ENCODE measurements around the gene TXNDC16. TPM values are rescaled to one million over a fixed set of nuclear protein-coding genes. Genes with fewer than 3 reads are reported as not detected.

TXNDC16 gene
- total RNA-seq, 1 donor from 2014 or later = 8.2 TPM

DNA sequence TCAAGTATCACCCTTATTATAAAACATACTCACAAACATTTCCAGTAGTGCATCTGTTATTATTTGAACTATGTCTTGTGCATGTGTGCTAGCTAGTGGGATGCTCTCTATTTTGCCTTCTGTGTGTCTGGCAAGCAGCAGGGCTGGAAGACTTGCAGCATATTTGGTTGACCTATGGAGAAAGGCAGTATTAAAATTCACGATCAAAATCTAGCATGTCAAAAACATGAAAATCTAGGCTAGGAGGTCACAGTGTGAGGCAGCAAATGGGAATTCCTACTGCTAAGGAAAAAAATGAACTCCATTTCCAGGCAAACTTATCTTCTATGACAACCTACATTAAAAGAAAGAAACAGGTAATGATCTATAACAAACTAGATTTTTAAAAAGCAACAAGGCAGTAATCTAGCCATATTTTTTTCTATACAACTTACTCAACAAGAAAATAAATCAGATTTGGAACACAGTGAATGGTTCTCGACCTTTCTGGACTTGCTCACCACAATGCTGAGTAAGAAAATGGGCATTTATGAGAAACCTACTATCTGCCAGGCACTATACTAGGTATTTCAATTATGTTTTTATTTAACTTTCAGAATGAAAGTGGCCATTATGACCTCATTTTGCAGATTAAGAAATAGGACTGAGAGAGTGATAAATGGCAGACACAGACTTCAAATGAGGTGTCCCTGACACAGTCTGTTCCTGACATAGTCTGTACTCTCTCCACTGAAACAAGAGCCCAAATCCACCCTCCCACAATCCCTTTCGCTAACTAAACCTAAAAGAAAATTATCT lies 96.8 kb downstream of the TXNDC16 start:
- Histone ChIP-seq H3K4me3 (no peak overlapping the region), H3K9me3 (no peaks in the 10 kb centered on the region), H3K27ac (no peak overlapping the region), H3K4me1 (no peaks in the 10 kb centered on the region), H3K27me3 (ENCODE audit: low read depth) (no peaks in the 10 kb centered on the region), H3K36me3 (no peaks in the 10 kb centered on the region)
- DNase-seq = no peak
- intact Hi-C loops (cut with DNase I) = no loop called here
- TF ChIP-seq, protein P1, sequence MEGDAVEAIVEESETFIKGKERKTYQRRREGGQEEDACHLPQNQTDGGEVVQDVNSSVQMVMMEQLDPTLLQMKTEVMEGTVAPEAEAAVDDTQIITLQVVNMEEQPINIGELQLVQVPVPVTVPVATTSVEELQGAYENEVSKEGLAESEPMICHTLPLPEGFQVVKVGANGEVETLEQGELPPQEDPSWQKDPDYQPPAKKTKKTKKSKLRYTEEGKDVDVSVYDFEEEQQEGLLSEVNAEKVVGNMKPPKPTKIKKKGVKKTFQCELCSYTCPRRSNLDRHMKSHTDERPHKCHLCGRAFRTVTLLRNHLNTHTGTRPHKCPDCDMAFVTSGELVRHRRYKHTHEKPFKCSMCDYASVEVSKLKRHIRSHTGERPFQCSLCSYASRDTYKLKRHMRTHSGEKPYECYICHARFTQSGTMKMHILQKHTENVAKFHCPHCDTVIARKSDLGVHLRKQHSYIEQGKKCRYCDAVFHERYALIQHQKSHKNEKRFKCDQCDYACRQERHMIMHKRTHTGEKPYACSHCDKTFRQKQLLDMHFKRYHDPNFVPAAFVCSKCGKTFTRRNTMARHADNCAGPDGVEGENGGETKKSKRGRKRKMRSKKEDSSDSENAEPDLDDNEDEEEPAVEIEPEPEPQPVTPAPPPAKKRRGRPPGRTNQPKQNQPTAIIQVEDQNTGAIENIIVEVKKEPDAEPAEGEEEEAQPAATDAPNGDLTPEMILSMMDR (IDR thresholded peaks at IDR 0.05) = no peak
- ATAC-seq = peak in 1 of 2 donors; percentile 24

DNA sequence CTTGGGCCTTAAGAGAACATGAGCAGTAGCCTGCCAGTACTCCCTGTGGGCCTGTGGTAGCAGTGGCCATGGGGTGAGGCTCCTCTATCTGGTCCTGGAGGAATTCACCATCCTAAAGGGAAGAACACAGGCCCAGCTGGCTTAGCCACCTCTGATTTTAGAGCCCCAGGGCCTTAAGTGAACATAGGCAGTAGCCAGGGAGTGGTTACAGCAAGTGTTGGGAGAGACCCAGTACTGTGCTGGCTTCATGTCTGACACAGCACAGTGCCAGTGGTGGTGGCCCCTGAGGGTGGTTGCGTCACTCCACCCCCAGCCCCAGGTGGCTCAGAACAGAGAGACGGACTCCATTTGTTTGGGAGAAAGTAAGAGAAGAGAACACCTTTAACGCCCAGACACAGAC lies 105.1 kb downstream of the TXNDC16 start:
- Histone ChIP-seq H3K9me3 (no peaks in the 10 kb centered on the region), H3K27me3 (ENCODE audit: low read depth) (no peaks in the 10 kb centered on the region), H3K27ac (no peak overlapping the region), H3K36me3 (no peaks in the 10 kb centered on the region), H3K4me1 (no peaks in the 10 kb centered on the region), H3K4me3 (no peak overlapping the region)
- DNase-seq = no peak
- TF ChIP-seq, protein P1 (IDR thresholded peaks at IDR 0.05) = no peak
- ATAC-seq = no peak
- intact Hi-C loops (cut with DNase I) = no loop called here

DNA sequence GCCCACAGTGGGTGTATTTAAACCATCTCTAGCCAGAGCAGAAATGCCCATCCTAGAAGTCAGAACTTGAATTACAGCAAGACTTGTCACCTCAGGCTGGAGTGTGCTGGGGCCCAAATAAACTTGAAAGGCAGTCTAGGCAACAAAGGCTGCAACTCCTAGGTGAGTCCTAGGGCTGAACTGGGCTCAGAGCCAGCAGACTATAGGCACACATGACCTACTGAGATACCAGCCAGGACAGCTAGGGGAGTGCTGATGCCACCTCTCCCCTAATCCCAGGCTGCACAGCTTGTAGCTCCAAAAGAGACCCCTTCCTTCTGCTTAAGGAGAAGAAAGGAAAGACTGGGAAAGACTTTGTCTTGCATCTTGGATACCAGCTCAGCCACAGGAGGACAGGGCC lies 106.0 kb downstream of the TXNDC16 start:
- intact Hi-C loops (cut with DNase I) = no loop called here
- Histone ChIP-seq H3K27ac (no peak overlapping the region), H3K9me3 (no peaks in the 10 kb centered on the region), H3K4me3 (no peak overlapping the region), H3K27me3 (ENCODE audit: low read depth) (no peaks in the 10 kb centered on the region), H3K36me3 (no peaks in the 10 kb centered on the region), H3K4me1 (no peaks in the 10 kb centered on the region)
- TF ChIP-seq, protein P1 (IDR thresholded peaks at IDR 0.05) = no peak
- no peak for DNase-seq
- no peak for ATAC-seq

DNA sequence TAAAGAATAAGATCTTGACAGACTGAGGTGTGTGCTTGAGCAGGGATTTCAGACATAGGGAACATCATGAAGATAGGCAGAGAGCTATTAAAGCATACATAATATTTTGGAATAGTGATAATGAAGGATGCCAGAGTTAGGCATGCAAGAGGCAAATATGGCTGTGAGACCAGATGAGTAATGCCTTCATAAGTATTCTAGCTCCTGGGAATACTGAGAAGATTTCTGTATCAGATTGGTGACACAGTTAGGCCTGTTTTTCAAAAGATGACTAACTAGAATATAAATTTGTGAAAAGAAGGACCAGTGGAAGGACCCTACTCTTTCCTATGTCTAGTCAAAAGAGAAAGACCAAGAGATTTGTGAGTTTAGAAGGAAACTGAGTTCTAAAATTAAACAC lies 108.8 kb downstream of the TXNDC16 start:
- DNase-seq (no peak), ATAC-seq (no peak)
- no peaks in the 10 kb centered on the region for H3K27me3 ChIP-seq (ENCODE audit: low read depth)
- no peak overlapping the region for H3K4me3 ChIP-seq
- TF ChIP-seq, protein P1 (IDR thresholded peaks at IDR 0.05) = no peak
- no peaks in the 10 kb centered on the region for H3K4me1 ChIP-seq
- intact Hi-C loops (cut with DNase I) = no loop called here
- no peak overlapping the region for H3K27ac ChIP-seq
- no peaks in the 10 kb centered on the region for H3K36me3 ChIP-seq
- H3K9me3 ChIP-seq = no peaks in the 10 kb centered on the region

DNA sequence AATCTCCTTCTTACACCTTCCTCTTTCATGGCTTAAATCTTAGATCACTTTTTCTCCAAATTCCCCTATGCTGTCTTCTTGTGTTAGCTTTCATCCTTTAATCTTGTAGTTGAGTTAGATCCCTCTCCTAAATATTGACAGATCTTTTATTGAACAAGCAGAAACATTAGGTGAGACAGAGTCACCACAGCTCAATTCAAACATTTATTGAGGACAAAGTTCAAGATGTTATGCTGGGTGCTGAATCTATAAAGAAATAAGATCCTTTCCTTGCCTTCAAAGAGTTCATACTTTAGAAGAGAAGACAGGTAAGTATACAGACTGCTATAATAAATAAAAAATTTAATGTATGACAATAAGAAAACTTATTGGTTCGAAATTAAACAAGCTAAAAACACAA lies 109.7 kb downstream of the TXNDC16 start:
- intact Hi-C loops (cut with DNase I) = no loop called here
- TF ChIP-seq, protein P1 (IDR thresholded peaks at IDR 0.05) = no peak
- DNase-seq (no peak), ATAC-seq (no peak)
- no peak overlapping the region for H3K4me3 ChIP-seq
- H3K27me3 ChIP-seq (ENCODE audit: low read depth) = no peaks in the 10 kb centered on the region
- no peaks in the 10 kb centered on the region for H3K36me3 ChIP-seq
- no peaks in the 10 kb centered on the region for H3K4me1 ChIP-seq
- H3K9me3 ChIP-seq = no peaks in the 10 kb centered on the region
- H3K27ac ChIP-seq = no peak overlapping the region

All from lower lobe of right lung (tissue), 2 donors.